Stomach (tissue), 9 donors: ENCODE results near the gene WNT2B. TPM values are rescaled to one million over a fixed set of nuclear protein-coding genes. Genes with fewer than 3 reads are reported as not detected.
"Not testable (repeated sequence)": the region's sequence is repeated elsewhere in the genome, so short reads cannot be mapped to it uniquely, and the experiment has no call there.

Experiments
- DNase-seq, 2 donors: peaks; one replicate each; pipeline versions ENCODE4 v3.0.0 to v3.0.0-alpha.2; 2013 to 2019
- H3K27ac ChIP-seq, 5 donors: fragments of 200-600 bp in 4 of 5; sonication (generic) in 4 of 5; one replicate each; pipeline ENCODE4 v1.5.1; 2013 to 2019; ENCODE audit warnings: mild to moderate bottlenecking in 1 of 5, moderate library complexity in 1 of 5
- H3K27me3 ChIP-seq, 3 donors: fragments of 200-600 bp; sonication (generic); one replicate each; pipeline ENCODE4 v1.5.1; 2017 to 2019; ENCODE audit warnings: mixed run types in 1 of 3
- H3K36me3 ChIP-seq, 4 donors: fragments of 200-600 bp; sonication (generic); 1 replicate in 3 of 4; 2 replicates in 1 of 4; pipeline ENCODE4 v1.5.1; 2016 to 2019
- H3K4me1 ChIP-seq, 4 donors: fragments of 200-600 bp; sonication (generic); one replicate each; pipeline ENCODE4 v1.5.1; 2016 to 2019
- H3K4me3 ChIP-seq, 4 donors: fragments of 200-600 bp; sonication (generic) in 3 of 4; one replicate each; pipeline ENCODE4 v1.5.1; 2016 to 2019; ENCODE audit warnings: mild to moderate bottlenecking in 1 of 4
- H3K9me3 ChIP-seq, 4 donors: fragments of 200-600 bp; sonication (generic); one replicate each; pipeline ENCODE4 v1.5.1; 2016 to 2019
- EP300 ChIP-seq: sonication (generic); formaldehyde crosslinking; IDR thresholded peaks from one replicate; pipeline ENCODE4 v1.6.1; 2017; ENCODE audit warnings: antibody characterized with exemption
- POLR2A ChIP-seq, 4 donors: fragments of 450-650 bp; IDR thresholded peaks; one replicate each; pipeline ENCODE4 v1.6.1; 2016; ENCODE audit warnings: antibody characterized with exemption in 4 of 4, control low read depth in 2 of 4, mild to moderate bottlenecking in 1 of 4, moderate library complexity in 1 of 4
- POLR2AphosphoS5 ChIP-seq, 3 donors: sonication (generic); formaldehyde crosslinking; IDR thresholded peaks; one replicate each; pipeline ENCODE4 v1.6.1; 2016; ENCODE audit warnings: antibody characterized with exemption in 3 of 3
- WGBS, 5 donors: extraction: QIAGEN DNeasy Blood & Tissue Kit in 3 of 5; methylation state at CpG; one replicate each; pipeline versions ENCODE4 v1.1.5 to v1.1.7; 2013 to 2018; 5-methylcytosine and 5-hydroxymethylcytosine counted together
- intact Hi-C: fragments of 100-400 bp; cut with DNase I; formaldehyde crosslinking; loops from one replicate; pipeline ENCODE4 v1.15.1; 2023; ENCODE audit warnings: low total_unique reads
- polyA plus RNA-seq, 3 donors: library from polyadenylated mRNA; stranded (reverse); fragments of 200-250 nt; gene quantifications; one replicate each; pipeline ENCODE4 v1.2.3, GENCODE V29; 2013
- total RNA-seq, 5 donors: library from RNA; depleted of rRNA; stranded (reverse); fragments of >200 nt; gene quantifications; one replicate each; pipeline versions ENCODE4 v1.1.0 to v1.2.3, GENCODE V29; 2014 to 2016
- TF ChIP-seq, protein P1 (sequence below), 7 experiments: fragments of 450-650 bp in 4 of 7; fragments of 200-600 bp in 3 of 7; sonication (generic) in 3 of 7; IDR thresholded peaks; one replicate each; pipeline ENCODE4 v1.5.1; 2016 to 2019; ENCODE audit warnings: antibody characterized with exemption in 7 of 7, control low read depth in 2 of 7, mild to moderate bottlenecking in 1 of 7
- donor health status: healthy with polysubstance abuse.
- donor health status: Bipolar disorder and iron deficiency.
- donor health status: healthy.

Gene WNT2B
- total and polyA plus RNA-seq, 8 donors: 1.7 to 19.5 (median 2.7) TPM; not detected in 1

- Histone ChIP-seq H3K9me3 (no peaks in the 10 kb centered on the region), H3K4me1 (peaks cover 3 to 42% (median 19%) of the 10 kb centered on the region in 4 donors), H3K27me3 (no peaks in the 10 kb centered on the region), H3K4me3 (no peak overlapping the region), H3K27ac (peak overlapping the region in 3 of 5 donors; percentile 7 to 81 (median 66)), H3K36me3 (no peaks in the 10 kb centered on the region)
- intact Hi-C loops: loop anchor here (5.0 kb wide), 1 partner anchor 72 kb away; no protein-coding TSS in a partner anchor
- DNase-seq: peak in 1 of 2 donors; percentile 50
- 34 to 48% (median 40%) methylated on average over 4 of the region's 4 CpGs for WGBS, 5 donors
- TF ChIP-seq EP300: no peak
- no peak for TF ChIP-seq POLR2AphosphoS5 (IDR thresholded peaks at IDR 0.05)
- TF ChIP-seq POLR2A (IDR thresholded peaks at IDR 0.05): no peak
- TF ChIP-seq, protein P1, sequence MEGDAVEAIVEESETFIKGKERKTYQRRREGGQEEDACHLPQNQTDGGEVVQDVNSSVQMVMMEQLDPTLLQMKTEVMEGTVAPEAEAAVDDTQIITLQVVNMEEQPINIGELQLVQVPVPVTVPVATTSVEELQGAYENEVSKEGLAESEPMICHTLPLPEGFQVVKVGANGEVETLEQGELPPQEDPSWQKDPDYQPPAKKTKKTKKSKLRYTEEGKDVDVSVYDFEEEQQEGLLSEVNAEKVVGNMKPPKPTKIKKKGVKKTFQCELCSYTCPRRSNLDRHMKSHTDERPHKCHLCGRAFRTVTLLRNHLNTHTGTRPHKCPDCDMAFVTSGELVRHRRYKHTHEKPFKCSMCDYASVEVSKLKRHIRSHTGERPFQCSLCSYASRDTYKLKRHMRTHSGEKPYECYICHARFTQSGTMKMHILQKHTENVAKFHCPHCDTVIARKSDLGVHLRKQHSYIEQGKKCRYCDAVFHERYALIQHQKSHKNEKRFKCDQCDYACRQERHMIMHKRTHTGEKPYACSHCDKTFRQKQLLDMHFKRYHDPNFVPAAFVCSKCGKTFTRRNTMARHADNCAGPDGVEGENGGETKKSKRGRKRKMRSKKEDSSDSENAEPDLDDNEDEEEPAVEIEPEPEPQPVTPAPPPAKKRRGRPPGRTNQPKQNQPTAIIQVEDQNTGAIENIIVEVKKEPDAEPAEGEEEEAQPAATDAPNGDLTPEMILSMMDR (IDR thresholded peaks at IDR 0.05): no peak
These were observed 44.3 kb upstream of the WNT2B start for GRCh38 chr1:112464501-112464900.

- H3K27ac ChIP-seq: peak overlapping the region in 4 of 5 donors; percentile 41 to 81 (median 62)
- no peaks in the 10 kb centered on the region for H3K36me3 ChIP-seq
- TF ChIP-seq POLR2AphosphoS5 (IDR thresholded peaks at IDR 0.05) (no peak), EP300 (no peak), POLR2A (IDR thresholded peaks at IDR 0.05) (no peak)
- TF ChIP-seq, protein P1 (IDR thresholded peaks at IDR 0.05): no peak
- intact Hi-C loops: no loop called here
- peak in 1 of 2 donors; percentile 46 for DNase-seq
- 50 to 70% (median 65%) methylated on average over 5 of the region's 5 CpGs for WGBS, 5 donors
- H3K4me3 ChIP-seq: no peak overlapping the region
- no peaks in the 10 kb centered on the region for H3K27me3 ChIP-seq
- H3K9me3 ChIP-seq: no peaks in the 10 kb centered on the region
- H3K4me1 ChIP-seq: peaks cover 3 to 42% (median 19%) of the 10 kb centered on the region in 4 donors
These were observed 43.6 kb upstream of the WNT2B start for GRCh38 chr1:112465122-112465521.

- intact Hi-C loops: no loop called here
- TF ChIP-seq POLR2A (IDR thresholded peaks at IDR 0.05) (no peak), EP300 (no peak), POLR2AphosphoS5 (IDR thresholded peaks at IDR 0.05) (peak; percentile 55 to 86 (median 59))
- TF ChIP-seq, protein P1 (IDR thresholded peaks at IDR 0.05): peak in 5 of 7 experiments; percentile 65 to 93 (median 81)
- Histone ChIP-seq H3K4me3 (peak overlapping the region; percentile 22 to 45 (median 38)), H3K36me3 (no peaks in the 10 kb centered on the region), H3K9me3 (no peaks in the 10 kb centered on the region), H3K27me3 (peaks cover 0 to 6% (median 0%) of the 10 kb centered on the region in 3 donors), H3K27ac (peak overlapping the region; percentile 22 to 81 (median 66)), H3K4me1 (peaks cover 3 to 33% (median 18%) of the 10 kb centered on the region in 4 donors)
- DNase-seq: peak; percentile 95 to 98
- WGBS, 5 donors: 1 to 2% (median 2%) methylated on average over 31 of the region's 31 CpGs
These were observed 42.6 kb upstream of the WNT2B start for GRCh38 chr1:112466078-112466660.

- H3K9me3 ChIP-seq, H3K27ac ChIP-seq, intact Hi-C loops, H3K36me3 ChIP-seq, H3K4me3 ChIP-seq, DNase-seq: not testable (repeated sequence)
- WGBS, 5 donors: 77 to 88% (median 83%) methylated on average over 7 of the region's 7 CpGs
- Histone ChIP-seq H3K4me1 (peaks cover 3 to 19% (median 11%) of the 10 kb centered on the region in 4 donors), H3K27me3 (peaks cover 0 to 11% (median 0%) of the 10 kb centered on the region in 3 donors)
These were observed 38.4 kb upstream of the WNT2B start for GRCh38 chr1:112470324-112470723.

DNA sequence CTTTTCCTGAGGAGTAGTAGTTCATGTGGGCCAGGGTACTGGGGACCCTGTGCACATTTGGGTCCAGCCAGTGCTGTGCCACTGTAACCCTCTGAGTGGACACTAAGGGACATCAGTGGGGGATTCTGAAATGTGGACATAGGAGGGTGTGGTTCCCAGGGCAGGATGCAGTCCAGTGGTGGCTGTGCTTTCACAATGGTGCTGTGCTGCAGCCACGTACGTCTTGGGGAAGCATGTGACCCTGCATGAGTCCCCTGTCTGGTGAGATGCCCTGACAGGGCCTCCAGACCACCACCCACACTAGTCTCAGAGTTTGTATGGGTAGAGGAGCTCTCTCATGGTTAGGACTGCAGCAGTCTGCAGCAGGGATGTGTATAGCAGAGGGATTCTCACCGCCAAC is 37.8 kb upstream of the WNT2B start:
- intact Hi-C loops: no loop called here
- DNase-seq: no peak

More for the DNA sequence above, 37.8 kb upstream of the WNT2B start:
- H3K36me3 ChIP-seq: no peaks in the 10 kb centered on the region
- no peak overlapping the region for H3K27ac ChIP-seq
- H3K4me1 ChIP-seq: peaks cover 0 to 13% (median 5%) of the 10 kb centered on the region in 4 donors
- WGBS, 5 donors: 49 to 68% (median 56%) methylated on average over 2 to 3 of the region's 3 CpGs
- H3K4me3 ChIP-seq: no peak overlapping the region
- H3K9me3 ChIP-seq: no peaks in the 10 kb centered on the region
- TF ChIP-seq, protein P1 (IDR thresholded peaks at IDR 0.05): no peak
- no peak for TF ChIP-seq POLR2AphosphoS5 (IDR thresholded peaks at IDR 0.05)
- no peak for TF ChIP-seq EP300
- TF ChIP-seq POLR2A (IDR thresholded peaks at IDR 0.05): no peak
- peaks cover 0 to 11% (median 0%) of the 10 kb centered on the region in 3 donors for H3K27me3 ChIP-seq
